H1 (cell line): ENCODE measurements around the gene VGLL4. TPM values are rescaled to one million over a fixed set of nuclear protein-coding genes. Genes with fewer than 3 reads are reported as not detected.

Source experiments
- CTBP2 ChIP-seq: IDR thresholded peaks from 2 replicates; pipeline ENCODE4 v1.7.0; 2011; ENCODE audit warnings: borderline replicate concordance, mild to moderate bottlenecking, moderate library complexity, mixed read lengths, low read length; ENCODE audit not compliant: insufficient read depth, insufficient read length
- PHF8 ChIP-seq: fragments of 200-600 bp; sonication (generic); conservative IDR thresholded peaks from 2 replicates; pipeline ENCODE4 v1.7.1; 2012; ENCODE audit warnings: low read depth, mild to moderate bottlenecking, inconsistent platforms, low read length, moderate library complexity
- SAP30 ChIP-seq: fragments of 300-600 bp; sonication (generic); IDR thresholded peaks from 2 replicates; pipeline ENCODE4 v1.7.1; 2012; ENCODE audit warnings: low read length, moderate library complexity, mild to moderate bottlenecking, inconsistent platforms; ENCODE audit not compliant: insufficient read depth, insufficient replicate concordance
- polyA plus RNA-seq, 7 experiments: library from polyadenylated mRNA; depleted of rRNA in 3 of 7; stranded (reverse) in 5 of 7; unstranded in 2 of 7; fragments of >200 nt in 5 of 7; fragments of 200-250 nt in 2 of 7; gene quantifications; 1 replicate in 5 of 7; 2 replicates in 1 of 7; 4 replicates in 1 of 7; pipeline versions ENCODE4 v1.2.1 to v1.2.3, GENCODE V29; 2011 to 2013; ENCODE audit warnings: missing spikeins in 2 of 7, mixed read lengths in 2 of 7
- total RNA-seq: library from RNA; stranded (reverse); fragmentation: NEBNext Ultra II Directional; extraction: Animal tissue kit (Norgen Biotek cat#: 25700); gene quantifications from 2 replicates; pipeline ENCODE4 v1.2.1, GENCODE V29; 2021
- TF ChIP-seq, protein P1 (sequence below): fragments of 300-600 bp; sonication (generic); IDR thresholded peaks from 2 replicates; pipeline ENCODE4 v1.7.1; 2012; ENCODE audit warnings: low read length, moderate library complexity, mild to moderate bottlenecking, inconsistent platforms; ENCODE audit not compliant: insufficient replicate concordance

VGLL4 gene
- total and polyA plus RNA-seq, 2 of the 8 experiments (the other 6 are each of a cell fraction or from before 2014, with no cell fraction given): 45.1 to 50.0 TPM

DNA sequence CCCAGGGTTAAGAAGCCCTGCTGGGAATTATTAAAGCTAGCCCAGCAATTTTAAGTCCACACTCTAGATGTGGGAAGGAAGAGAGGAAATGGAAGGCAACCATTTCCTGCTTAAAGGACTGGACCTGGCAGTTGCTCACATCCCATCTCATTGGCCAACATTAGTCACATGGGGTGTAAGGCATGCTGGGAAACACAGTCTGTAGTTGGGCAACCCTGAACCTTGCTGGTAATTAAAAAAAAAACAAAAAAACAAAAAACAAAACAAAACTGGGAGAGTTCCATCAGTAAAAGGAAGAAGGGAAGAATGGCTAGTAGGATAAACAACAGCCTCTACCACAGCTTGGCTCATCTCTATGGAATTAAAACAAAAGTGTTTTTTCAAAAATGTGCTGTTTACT is 136.0 kb downstream of the VGLL4 start (continued):
- TF ChIP-seq, protein P1, sequence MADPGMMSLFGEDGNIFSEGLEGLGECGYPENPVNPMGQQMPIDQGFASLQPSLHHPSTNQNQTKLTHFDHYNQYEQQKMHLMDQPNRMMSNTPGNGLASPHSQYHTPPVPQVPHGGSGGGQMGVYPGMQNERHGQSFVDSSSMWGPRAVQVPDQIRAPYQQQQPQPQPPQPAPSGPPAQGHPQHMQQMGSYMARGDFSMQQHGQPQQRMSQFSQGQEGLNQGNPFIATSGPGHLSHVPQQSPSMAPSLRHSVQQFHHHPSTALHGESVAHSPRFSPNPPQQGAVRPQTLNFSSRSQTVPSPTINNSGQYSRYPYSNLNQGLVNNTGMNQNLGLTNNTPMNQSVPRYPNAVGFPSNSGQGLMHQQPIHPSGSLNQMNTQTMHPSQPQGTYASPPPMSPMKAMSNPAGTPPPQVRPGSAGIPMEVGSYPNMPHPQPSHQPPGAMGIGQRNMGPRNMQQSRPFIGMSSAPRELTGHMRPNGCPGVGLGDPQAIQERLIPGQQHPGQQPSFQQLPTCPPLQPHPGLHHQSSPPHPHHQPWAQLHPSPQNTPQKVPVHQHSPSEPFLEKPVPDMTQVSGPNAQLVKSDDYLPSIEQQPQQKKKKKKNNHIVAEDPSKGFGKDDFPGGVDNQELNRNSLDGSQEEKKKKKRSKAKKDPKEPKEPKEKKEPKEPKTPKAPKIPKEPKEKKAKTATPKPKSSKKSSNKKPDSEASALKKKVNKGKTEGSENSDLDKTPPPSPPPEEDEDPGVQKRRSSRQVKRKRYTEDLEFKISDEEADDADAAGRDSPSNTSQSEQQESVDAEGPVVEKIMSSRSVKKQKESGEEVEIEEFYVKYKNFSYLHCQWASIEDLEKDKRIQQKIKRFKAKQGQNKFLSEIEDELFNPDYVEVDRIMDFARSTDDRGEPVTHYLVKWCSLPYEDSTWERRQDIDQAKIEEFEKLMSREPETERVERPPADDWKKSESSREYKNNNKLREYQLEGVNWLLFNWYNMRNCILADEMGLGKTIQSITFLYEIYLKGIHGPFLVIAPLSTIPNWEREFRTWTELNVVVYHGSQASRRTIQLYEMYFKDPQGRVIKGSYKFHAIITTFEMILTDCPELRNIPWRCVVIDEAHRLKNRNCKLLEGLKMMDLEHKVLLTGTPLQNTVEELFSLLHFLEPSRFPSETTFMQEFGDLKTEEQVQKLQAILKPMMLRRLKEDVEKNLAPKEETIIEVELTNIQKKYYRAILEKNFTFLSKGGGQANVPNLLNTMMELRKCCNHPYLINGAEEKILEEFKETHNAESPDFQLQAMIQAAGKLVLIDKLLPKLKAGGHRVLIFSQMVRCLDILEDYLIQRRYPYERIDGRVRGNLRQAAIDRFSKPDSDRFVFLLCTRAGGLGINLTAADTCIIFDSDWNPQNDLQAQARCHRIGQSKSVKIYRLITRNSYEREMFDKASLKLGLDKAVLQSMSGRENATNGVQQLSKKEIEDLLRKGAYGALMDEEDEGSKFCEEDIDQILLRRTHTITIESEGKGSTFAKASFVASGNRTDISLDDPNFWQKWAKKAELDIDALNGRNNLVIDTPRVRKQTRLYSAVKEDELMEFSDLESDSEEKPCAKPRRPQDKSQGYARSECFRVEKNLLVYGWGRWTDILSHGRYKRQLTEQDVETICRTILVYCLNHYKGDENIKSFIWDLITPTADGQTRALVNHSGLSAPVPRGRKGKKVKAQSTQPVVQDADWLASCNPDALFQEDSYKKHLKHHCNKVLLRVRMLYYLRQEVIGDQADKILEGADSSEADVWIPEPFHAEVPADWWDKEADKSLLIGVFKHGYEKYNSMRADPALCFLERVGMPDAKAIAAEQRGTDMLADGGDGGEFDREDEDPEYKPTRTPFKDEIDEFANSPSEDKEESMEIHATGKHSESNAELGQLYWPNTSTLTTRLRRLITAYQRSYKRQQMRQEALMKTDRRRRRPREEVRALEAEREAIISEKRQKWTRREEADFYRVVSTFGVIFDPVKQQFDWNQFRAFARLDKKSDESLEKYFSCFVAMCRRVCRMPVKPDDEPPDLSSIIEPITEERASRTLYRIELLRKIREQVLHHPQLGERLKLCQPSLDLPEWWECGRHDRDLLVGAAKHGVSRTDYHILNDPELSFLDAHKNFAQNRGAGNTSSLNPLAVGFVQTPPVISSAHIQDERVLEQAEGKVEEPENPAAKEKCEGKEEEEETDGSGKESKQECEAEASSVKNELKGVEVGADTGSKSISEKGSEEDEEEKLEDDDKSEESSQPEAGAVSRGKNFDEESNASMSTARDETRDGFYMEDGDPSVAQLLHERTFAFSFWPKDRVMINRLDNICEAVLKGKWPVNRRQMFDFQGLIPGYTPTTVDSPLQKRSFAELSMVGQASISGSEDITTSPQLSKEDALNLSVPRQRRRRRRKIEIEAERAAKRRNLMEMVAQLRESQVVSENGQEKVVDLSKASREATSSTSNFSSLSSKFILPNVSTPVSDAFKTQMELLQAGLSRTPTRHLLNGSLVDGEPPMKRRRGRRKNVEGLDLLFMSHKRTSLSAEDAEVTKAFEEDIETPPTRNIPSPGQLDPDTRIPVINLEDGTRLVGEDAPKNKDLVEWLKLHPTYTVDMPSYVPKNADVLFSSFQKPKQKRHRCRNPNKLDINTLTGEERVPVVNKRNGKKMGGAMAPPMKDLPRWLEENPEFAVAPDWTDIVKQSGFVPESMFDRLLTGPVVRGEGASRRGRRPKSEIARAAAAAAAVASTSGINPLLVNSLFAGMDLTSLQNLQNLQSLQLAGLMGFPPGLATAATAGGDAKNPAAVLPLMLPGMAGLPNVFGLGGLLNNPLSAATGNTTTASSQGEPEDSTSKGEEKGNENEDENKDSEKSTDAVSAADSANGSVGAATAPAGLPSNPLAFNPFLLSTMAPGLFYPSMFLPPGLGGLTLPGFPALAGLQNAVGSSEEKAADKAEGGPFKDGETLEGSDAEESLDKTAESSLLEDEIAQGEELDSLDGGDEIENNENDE: no peak
- no peak for TF ChIP-seq PHF8
- TF ChIP-seq CTBP2: no peak
- TF ChIP-seq SAP30: no peak
